ENCODE measurements around the gene SLC26A2.
"Not testable (repeated sequence)": the region's sequence is repeated elsewhere in the genome, so short reads cannot be mapped to it uniquely, and the experiment has no call there.

Gene SLC26A2

GRCh38 chr5:150007050-150007449 lies 46.5 kb downstream of the SLC26A2 start:
- DNase-seq: no peak

GRCh38 chr5:150009671-150010387 lies 49.3 kb downstream of the SLC26A2 start:
- no peak for DNase-seq

GRCh38 chr5:150013931-150014330 lies 53.4 kb downstream of the SLC26A2 start:
- DNase-seq: no peak

GRCh38 chr5:150014456-150014855 lies 53.9 kb downstream of the SLC26A2 start:
- no peak for DNase-seq

GRCh38 chr5:150015415-150015814 lies 54.9 kb downstream of the SLC26A2 start:
- no peak for DNase-seq

GRCh38 chr5:150016537-150016936 lies 56.0 kb downstream of the SLC26A2 start:
- DNase-seq: no peak

- no peak for DNase-seq
Measured at GRCh38 chr5:150017226-150018005, 56.9 kb downstream of the SLC26A2 start.

- DNase-seq: no peak
Measured at GRCh38 chr5:150020249-150020648, 59.7 kb downstream of the SLC26A2 start.

- no peak for DNase-seq
Measured at GRCh38 chr5:150021491-150022157, 61.1 kb downstream of the SLC26A2 start.

- DNase-seq: no peak
Measured at GRCh38 chr5:150022158-150022531, 61.6 kb downstream of the SLC26A2 start.

- DNase-seq: no peak
Measured at GRCh38 chr5:150022681-150023080, 62.1 kb downstream of the SLC26A2 start.

- DNase-seq: no peak
Measured at GRCh38 chr5:150023136-150023535, 62.6 kb downstream of the SLC26A2 start.

- no peak for DNase-seq
Measured at GRCh38 chr5:150024346-150024984, 63.9 kb downstream of the SLC26A2 start.

- DNase-seq: no peak
Measured at GRCh38 chr5:150026682-150027172, 66.2 kb downstream of the SLC26A2 start.

GRCh38 chr5:150028047-150028446 lies 67.5 kb downstream of the SLC26A2 start:
- DNase-seq: not testable (repeated sequence)

- DNase-seq: no peak
Measured at GRCh38 chr5:150033334-150033733, 72.8 kb downstream of the SLC26A2 start.

- DNase-seq: no peak
Measured at GRCh38 chr5:150034662-150035061, 74.1 kb downstream of the SLC26A2 start.

- no peak for DNase-seq
Measured at GRCh38 chr5:150035139-150035895, 74.8 kb downstream of the SLC26A2 start.

GRCh38 chr5:150036513-150036912 lies 76.0 kb downstream of the SLC26A2 start:
- DNase-seq: no peak

Data from stimulated activated CD4-positive, alpha-beta T cell treated with anti-CD3 and anti-CD28 coated beads, Interleukin-2, amount 100 ng/mL, for 24 hours (primary cell).